ENCODE measurements around the gene CACNA1I.

Gene CACNA1I

DNA sequence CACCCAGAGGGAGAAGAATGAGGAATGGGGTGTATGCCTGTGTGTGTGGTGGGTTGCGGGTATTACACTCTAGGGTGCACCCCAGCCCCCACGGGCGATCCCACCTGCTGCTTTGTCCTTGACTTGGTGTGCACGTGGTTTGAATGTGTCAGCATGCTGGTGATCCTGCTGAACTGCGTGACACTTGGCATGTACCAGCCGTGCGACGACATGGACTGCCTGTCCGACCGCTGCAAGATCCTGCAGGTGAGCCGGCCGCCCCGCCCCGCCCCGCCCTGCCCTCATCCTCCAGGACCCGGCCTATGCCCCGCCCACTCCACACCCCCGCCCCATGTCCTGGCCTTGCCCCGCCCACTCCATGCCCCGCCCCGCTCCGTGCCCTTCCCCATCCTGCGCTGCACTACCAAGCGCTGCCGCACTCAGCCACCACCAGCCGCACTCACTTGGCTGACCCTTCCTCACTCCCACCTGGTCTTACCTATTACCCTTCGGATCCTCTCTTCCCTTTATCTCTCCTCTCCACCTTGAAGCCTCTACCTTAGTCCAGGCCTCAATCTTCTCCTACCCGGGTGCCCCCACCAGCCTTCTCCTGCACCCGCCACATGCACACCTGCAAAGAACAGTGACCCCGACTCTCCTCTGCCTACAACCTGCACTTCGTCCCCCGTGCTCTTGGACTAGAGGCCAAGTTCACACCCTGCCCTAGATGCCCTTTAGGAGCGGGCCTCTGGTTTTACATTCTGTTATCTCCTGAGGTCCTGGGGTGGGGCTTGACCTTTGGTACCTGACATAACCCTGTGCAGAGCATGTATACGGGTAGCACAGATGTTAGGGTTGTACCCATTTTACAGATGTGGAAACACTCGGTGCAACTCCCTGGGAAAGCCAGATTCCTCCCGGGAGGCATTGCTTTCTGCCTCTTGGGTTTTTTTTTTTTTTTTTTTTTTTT is 27.7 kb downstream of the CACNA1I start:
- peak in 1 of 2 experiments; percentile 25 for DNase-seq

DNA sequence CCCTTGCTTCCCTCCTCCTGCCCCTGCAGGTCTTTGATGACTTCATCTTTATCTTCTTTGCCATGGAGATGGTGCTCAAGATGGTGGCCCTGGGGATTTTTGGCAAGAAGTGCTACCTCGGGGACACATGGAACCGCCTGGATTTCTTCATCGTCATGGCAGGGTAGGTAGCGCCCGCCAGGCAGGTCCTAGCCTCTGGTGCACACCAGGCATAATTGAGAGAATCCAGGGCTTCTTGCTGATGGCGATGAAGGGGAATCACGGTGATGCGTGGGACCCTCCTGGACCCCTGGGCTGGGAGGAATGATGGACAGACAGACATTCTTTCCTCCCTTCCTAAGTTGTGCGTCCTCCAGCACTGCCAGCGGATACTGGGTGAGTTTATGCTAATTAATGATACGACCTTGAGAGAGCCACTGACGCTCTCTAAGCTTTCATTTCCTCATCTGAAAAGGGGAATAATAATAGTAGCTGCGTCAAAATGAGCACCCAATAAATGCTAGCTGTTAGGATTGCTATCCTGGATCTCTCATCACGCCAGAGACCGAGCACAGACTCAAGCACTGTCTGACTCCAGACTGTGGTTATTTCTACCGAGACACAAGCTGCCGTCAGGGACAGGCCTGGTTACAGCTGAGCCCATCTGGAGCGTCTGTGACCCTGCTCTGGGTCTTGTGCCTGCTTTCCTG is 30.1 kb downstream of the CACNA1I start:
- DNase-seq = no peak

DNA sequence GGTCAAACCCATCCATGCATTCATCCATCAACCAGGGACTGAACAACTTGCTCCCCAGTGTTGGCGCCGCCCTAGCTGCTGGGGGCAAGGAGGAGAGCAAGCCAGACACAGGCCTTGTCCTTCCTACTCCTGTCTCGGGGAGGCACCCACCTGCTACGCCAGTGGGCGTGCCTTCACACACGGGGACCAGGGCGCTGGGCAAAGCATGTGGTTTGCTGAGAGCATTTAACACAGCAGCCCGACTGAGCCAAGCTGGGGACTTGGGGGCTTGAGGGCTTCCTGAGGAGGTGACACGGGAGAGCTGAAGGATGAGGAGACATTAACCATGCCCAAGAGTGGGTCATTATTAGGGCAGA is 30.6 kb downstream of the CACNA1I start:
- DNase-seq = peak in 1 of 2 experiments; percentile 16

DNA sequence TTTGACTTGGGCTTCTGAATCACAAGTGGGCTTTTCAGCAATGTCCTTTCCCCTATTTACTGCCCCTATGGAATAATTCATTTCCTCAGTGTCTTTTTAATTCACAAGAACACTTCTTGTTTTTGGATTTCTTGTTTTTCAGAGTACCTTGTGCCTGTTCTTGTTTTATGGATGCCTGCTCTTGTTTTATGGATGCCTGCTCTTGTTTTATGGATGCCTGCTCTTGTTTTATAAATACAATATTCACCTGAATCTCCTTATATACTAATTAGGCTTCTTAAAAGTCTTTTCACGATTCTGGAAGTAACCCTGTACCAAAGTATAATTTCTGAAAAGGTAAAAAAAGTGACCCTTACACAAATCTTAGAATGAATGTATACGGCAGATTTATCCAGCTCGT is 32.8 kb downstream of the CACNA1I start:
- DNase-seq = no peak

DNA sequence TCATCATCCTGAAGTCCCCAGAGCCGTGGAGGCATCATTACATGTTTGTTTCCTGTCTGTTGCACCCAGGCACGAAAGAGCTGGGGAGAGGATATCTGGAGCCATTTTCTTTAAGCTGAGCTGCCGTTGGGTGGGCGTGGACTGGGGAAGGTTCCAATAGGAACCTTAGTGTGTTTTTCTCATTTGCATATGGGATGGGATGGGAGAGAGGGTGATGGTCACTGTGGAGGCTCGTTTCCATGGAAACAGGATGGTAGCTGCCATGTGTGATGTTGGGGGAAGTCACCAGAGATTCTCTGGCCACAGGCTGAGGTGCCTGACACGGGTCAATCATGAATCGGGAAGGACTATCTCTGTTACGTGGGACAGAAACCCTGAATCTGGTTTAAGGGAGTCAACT is 39.7 kb downstream of the CACNA1I start:
- DNase-seq = no peak

DNA sequence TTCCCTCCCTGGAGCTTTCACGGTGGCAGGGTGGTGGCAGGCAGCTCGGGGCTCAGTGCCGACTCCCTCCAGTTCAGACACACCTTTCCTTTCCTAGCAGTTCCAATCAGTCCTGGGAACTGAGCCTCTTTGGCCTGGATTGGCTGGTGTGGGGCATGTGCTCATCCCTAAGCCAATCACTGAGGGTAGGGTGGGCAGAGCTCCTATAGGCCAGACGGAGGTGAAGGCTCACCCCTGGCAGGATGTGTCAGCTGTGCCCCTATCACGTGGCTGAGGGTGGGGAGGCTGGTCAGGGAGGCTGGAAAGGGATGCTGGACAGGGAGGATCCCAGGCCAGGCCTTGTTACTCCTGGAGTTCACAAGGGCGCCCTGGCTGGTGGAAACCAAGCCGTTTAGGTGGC is 40.2 kb downstream of the CACNA1I start:
- no peak for DNase-seq

DNA sequence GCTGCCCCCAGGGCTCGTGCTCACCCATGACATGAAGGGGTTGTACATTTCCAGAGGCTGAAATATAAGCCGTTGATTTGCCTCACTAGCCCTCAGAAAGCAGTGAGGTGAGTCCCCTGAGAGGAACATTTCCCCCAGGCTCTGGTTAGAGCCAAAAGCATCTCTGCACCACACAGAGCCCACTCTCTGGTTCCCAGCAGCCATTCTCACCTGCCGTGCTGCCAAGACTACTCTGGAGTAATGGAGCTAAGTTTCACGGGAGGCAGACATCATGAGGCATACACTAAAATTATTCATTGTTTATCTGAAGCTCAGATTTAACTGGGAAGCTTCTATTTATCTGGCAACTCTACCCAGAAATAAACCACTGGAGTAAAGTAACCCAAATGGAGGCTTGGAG is 40.8 kb downstream of the CACNA1I start:
- no peak for DNase-seq

DNA sequence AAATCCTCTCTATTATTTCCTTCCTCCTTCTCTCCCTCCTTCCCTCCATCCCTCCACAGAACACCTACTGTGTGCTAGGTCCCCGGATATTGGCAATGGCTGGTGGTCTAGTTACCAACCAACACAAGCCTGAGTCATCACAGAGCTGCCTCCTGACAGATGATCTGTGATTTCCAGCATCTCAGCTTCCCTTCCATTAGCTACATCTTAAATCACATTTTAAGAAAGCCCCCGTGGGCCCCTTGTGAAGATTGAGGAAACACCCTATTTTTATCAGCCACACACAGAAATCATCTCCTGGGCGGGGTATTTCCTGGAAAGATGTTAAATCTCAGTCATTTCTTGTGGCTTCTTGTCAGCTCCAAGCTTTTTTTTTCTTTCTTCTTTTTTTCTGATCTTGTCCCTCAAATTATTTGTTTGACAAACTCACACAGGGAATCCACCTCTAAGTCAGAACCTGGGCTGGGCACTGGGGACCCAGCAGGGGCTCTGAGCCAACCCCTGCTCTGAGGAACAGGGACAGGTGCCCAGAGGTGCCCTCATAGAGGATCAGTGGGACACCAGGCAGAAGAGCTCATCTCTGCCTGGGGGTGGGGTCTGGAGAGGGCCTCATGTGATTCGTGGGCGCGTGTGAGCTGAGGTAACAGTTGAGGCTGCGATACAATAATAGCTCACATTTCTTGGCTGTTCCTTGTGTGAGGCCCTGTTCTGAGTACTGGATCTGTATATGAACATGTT is 42.4 kb downstream of the CACNA1I start:
- no peak for DNase-seq

DNA sequence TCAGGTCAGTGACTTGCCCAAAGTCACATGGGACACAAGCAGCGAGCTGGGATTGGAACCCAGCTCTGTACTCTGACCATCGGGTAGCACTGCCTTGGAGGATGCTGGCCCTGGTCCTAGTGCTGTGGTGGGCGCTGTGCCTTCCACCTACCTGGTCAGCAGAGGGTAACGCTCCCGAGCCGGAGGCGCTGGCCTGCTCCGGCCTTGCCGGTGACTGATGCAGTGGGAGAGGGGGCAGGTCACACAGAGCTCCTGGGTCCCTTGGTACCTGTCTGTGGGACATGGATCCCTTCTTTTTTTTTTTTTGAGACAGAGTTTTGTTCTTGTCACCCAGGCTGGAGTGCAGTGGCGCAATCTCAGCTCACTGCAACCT is 43.0 kb downstream of the CACNA1I start:
- DNase-seq = no peak

DNA sequence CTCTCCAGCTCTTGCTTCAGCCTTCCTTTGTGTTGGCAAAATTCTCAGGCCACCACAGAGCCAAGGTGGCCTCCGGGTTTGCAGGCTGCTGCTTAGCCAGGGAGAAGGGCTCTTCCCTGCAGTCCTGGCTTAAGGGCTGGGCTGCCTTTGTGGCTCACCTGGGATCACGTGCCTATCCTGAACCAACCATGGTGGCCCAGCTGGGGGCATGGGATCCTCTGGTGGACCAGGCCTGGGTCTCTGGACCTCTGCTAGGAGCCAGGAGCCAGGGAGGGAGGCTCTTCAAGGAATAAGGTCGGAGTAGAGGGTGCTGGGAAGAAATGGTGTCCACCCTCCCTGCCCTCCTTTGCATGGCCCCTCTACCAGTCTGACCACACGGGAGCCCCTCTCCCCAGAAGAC is 43.9 kb downstream of the CACNA1I start:
- no peak for DNase-seq

DNA sequence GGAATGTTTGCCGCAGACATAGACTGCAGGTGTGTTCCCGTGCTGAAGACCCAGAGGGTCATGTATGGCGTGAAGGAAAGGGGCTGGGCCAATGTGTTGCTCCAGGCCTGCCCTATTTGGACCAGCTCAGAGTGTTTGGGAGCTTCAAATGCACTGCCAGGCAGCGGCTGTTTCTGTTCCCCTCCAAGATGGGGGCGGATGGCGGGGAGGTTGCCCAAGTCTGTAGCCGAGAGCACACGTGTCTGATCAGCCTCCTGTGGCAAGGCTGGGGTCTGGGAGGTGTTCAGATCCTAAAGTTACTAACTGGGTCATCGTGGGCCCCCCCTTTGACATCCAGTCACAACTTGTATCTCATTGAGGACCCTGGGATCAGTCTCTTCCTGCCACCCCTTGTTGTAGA is 45.5 kb downstream of the CACNA1I start:
- DNase-seq = no peak

DNA sequence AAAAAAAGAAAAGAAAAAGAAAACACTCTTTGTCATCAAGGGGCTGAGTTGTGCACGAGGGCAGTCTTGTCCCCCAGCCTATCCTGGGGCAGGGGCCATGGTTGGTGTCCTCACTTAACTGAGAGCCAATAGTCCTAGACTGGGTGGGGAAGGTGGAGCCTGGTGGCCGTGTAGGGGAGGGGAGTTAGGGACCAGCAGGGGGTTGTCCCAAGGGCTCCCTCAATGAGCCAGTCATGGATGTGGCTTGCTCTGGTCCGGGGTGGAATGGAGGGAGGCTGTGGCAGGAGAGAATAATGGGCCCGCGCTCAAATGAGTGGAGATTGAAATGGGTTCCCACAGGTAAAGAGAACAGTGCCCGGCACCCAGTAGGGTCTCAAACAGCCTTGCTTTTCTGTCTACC is 46.2 kb downstream of the CACNA1I start:
- DNase-seq = no peak

DNA sequence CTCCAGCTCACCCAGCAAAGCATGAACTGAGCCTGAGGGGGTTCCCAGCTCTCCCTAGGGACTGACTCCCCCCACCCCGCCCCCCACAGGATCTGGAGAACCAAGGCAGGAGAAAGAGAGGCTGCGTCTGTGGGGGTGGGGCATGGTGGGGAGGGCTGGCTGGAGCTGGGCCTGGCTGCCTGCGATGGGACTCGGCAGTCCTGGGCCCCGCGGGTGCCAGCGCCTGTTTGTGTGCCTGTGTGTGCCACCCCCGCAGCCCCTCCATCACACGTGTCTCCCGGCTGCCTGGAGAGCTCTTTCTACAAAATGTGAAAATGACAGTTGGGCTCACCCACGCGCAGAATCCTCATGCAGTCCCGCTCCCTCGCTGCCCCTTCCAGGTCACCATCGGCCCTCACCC is 46.8 kb downstream of the CACNA1I start:
- no peak for DNase-seq

DNA sequence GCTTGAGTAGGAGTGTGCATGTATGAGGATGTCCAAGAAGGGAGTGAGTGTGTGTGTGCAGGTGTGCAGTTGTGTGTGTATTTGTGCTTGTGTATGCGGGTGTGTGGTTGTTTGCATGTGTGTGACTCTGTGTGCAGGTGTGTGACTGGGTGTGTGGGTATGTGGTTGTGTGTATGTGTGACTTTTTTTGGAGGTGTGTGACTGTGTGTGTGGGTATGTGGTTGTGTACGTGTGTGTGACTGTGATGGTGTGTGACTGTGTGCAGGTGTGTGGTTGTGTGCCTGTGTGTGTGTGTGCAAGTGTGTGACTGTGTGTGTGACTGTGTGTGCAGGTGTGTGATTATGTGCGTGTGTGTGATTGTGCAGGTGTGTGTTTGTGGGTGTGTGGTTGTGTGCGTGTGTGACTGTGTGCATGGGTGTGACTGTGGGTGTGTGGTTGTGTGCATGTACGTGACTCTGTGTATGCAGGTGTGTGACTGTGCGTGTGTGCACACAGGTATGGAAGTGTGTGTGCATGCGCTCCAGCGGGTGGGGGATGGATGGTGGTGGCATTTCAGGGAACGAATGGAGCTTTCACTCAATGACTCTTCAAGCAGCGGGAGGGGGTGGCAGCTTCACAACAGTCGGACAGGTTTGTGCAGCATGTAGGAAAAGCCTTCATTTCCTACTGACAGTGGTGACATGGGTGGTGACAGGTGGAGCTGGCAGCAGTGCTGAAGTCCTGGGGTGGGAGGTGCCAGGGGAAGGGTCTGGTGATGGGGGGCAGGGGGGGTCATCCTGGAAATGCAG is 47.6 kb downstream of the CACNA1I start:
- no peak for DNase-seq

DNA sequence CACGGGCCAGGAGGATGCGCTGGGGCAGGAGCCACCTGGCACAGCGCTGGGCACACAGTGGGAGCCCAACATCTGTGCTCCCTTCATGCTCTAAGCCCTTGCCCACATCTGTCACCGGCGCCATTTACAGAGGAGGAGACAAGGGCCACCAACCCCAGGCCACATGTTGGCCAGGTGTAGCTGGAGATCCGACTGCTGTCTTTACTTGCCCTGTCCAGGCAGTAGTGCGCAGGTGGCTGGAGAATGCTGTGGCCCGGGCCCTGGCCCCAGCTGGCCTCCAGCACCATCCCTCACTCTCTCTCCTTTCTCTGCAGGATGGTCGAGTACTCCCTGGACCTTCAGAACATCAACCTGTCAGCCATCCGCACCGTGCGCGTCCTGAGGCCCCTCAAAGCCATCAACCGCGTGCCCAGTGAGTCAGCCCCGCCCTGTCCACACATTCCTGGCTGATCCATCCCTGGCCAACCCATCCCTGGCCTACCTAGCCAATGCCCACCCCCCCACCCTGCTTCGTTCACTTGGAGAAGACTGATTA is 48.5 kb downstream of the CACNA1I start:
- DNase-seq = no peak

DNA sequence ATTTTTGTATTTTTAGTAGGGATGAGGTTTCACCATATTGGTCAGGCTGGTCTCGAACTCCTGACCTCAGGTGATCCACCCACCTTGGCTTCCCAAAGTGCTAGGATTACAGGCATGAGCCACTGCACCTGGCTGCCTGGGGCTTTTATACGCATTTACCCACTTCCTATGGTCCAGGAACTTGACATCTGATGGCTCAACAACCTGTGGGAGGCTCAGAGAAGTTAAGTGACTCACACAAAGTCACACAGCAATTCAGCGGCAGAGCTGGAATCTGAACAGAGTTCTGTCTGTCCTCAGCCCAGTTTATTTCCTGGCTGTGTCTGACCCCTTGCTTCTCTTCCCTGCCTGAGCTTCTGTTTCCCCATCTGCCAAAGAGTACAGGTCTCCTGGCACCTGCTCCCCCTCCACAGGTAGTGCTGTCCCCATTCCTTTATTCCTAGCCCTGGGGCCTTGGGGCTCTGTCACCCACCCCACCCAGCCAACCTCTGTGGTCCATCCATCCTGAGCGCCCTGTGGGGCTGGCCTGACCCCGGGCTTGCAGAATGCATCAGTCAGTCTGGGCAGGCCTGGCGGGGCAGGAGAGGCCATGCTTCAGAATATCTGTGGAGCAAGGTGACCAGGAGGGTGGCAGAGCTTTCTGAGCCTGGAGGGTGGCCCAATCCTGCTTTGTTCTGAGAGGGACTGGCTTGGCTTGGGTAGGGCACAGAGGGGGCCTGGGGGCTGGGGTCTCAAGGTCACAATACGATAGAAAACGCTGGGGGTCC is 50.6 kb downstream of the CACNA1I start:
- DNase-seq = no peak

DNA sequence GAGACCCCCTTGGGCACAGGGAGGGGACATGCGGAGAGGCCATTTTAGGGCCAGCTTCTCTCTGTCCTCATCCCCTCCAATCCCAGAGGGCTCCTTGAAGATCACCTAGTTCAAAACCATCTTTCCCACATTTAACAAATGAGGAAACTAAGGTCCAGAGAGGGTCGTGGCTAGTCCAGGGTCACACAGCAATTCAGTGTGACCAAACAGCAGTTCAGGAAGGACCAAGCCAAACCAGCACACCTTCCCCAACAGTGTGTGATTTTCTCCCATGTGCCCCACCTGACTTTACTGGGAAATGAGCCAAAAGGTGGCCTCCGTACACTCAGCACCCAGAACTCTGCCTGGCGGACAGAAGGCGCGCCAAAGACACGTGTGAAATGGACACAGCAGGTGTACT is 51.3 kb downstream of the CACNA1I start:
- DNase-seq = no peak

DNA sequence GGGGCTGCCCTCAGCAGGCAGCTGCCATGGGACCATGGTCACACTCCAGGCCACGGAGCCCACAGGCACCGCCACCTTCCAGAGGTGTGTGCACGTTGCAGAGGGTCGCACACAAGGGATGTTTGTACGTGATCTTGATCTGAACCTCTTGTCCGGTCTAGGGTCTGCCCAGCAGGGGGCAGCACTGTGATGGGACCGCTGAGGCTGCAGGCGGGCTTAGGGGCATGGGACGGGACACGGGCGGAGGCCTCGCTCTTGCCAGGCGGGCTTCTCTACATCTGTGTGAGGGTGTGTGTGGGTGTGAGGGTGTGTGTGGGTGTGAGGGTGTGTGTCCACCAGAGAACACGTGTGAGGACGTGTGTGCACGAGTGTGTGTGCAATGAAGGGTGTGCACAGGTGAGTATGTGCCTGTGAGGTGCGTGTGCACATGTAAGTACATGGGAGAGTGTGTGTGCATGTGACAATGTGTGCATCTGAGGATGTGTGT is 52.4 kb downstream of the CACNA1I start:
- peak; percentile 61 to 68 for DNase-seq

DNA sequence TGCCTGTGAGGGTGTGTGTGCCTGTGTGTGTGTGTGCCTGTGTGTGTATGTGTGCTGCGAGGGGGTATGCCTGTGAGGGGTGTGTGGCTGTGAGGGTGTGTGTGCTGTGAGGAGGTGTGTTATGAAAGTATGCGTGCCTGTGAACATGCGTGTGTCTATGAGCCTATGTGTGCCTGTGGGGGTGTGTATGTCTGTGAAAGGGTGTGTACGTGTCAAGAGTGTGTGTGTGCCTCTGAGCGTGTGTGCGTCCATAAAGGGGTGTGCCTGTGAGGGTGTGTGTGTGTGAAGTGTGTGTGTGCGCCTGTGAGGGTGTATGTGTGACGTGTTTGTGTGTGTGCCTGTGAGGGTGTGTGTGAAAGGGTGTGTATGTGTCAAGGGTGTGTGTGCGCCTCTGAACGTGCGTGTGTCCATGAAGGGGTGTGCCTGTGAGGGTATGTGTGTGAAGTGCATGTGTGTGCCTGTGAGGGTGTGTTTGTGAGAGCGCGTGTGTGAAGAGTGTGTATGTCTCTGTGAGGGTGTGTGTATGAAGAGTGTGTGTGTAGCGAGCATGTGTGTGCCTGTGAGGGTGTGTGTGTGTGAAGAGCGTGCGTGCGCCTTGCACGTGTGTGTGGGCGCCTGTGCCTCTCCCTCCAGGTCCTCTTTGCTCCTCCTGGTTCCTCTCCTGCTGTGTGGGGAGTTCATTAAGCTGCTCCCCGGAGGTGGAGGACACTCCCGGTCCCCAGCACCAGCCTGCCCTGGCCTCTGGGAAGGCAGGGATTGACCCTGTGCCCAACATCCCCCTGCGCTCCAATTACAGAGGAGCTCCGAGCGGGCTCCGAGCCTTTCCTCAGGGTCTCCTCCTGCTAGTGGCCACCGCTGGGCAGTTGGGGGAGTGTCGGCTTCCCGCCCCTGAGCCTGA is 53.3 kb downstream of the CACNA1I start:
- DNase-seq = no peak

DNA sequence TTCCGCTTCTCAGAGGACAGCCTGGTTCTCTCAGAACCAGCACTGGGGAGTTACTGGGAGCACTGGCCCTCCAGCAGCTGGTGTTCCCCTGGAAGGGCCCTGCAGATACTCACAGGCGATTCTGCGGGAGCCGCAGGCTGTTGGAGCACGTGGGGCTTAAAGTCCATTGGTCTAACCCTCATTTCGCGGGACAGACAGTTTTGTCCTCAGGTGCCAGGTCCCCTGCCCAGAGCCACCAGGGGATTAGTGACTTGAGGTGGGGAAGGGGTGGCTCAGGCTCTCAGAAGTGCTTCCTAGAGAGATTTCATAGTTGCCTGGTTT is 53.9 kb downstream of the CACNA1I start:
- DNase-seq = peak in 1 of 2 experiments; percentile 39

Data from NCI-H524 (cell line).